Epidermal melanocyte (primary cell): Measurements from ENCODE around the gene TMEFF1.

Experiments
- DNase-seq: peaks from one replicate; pipeline ENCODE4 v3.0.0; 2011; ENCODE audit warnings: low spot score; ENCODE audit not compliant: insufficient read length

The TMEFF1 gene

DNA sequence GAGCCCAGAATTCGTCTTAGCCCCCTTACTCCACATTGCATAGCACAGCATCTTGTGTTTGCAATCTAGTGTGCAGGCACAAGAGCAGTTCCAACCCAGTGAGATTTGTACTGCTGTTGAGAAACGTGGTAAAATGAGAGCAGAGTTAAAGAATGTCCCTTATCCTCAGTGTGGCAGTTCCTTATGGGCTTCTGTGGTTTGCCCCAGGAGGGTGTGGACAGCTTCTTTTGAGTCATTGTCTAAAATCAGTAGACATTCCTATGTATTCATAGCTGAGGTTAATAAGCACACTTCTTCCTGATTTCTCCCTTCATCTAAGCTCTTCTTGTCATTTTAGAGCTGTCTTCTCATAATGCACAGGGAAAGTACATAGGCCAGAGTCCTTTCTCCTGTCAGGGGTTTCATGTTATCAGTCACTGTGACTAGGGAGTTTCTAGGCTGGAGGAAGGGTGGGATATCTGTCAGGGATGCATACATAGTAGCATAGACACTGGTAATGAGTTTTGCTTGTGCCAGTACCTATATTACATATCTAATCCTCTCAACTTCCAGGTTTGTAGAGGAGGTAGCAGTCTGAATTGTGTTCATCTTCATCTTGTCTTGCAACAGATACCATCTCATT lies 102.9 kb downstream of the TMEFF1 start:
- no peak for DNase-seq

GRCh38 chr9:100577776-100578448 lies 105.0 kb downstream of the TMEFF1 start, which contains the start of gene CAVIN4:
TSS of gene CAVIN4 (plus strand) at chr9:100578079. CDS start at chr9:100578144, 65 bp downstream.
- no peak for DNase-seq

GRCh38 chr9:100578610-100579009 lies 105.7 kb downstream of the TMEFF1 start:
- no peak for DNase-seq

DNA sequence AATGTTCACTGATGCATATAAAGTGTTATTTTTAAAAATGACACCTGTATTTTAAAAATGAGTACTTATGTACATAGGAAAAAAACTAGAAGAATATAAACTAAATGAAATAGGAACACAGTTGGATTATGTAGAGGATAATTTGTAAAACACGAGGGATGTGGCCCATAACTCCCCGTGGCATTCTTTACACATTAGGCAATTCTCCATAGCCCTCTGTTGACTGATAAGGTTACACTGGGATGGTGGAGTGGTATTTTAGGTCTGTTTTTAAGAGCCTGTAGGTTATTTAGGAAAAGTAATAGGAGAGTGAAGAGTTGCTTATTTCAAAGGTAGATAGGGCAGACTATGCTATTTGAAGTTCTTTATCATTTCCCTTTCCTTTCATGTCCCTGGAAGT lies 106.7 kb downstream of the TMEFF1 start:
- no peak for DNase-seq

GRCh38 chr9:100580257-100580656 lies 107.3 kb downstream of the TMEFF1 start:
- no peak for DNase-seq

DNA sequence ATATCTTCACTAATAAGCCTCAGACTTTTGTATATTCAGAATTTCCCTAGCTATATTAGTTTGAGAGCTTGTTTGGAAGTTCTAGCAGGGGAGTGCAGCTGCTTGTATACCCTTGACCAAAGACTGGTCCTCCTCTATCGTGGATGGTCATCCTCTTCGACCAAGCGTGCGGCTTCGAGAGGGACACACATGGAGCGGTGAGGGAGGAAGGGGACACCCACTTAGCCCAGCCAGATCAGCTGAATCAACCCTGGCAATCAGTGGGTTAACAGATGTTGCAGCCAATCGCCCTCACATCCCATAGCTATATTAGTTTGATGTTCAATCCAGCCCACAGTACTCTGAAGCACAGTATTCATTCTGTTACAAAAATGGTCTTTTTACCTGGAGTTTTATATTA lies 108.1 kb downstream of the TMEFF1 start:
- DNase-seq: no peak

DNA sequence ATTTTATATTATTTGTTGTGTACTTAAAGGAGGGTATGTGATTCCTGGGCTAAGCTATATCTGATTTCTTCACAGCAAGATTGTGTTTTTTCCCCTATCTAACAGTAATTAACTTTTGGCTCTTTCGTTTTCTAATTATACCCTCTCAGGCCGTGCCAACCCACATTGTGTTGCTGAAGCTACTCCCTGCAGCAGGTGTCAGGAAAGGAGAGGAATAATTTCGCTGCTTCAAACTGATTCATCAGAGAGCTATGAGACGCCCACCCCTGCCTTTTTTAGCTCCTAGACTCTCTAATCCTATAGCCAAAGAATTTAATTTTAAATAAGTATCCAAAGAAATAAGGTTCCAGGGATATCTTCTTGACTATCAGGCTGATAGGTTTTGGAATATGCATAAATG lies 108.7 kb downstream of the TMEFF1 start:
- DNase-seq: no peak

GRCh38 chr9:100583014-100583802 lies 110.3 kb downstream of the TMEFF1 start:
- DNase-seq: no peak

DNA sequence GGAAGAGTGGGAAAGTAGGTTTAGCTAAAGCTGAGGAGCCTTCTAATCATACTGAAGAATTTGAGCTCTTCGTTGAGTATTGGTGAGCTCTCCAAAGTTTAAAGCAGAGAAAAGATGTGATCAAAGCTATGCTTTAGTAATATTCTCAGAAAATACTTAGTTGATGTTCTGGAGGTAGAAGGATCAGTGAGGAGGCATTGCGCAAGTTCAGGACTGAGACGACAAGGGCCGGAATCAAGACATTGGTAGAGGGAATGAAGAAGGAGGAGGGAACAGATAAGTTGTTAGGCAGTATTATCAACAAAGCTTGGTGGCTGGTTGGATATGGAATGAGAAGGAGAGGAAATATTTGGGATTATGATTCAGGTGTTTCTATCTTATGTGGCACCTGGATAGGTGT lies 112.0 kb downstream of the TMEFF1 start:
- DNase-seq: no peak

GRCh38 chr9:100586093-100586492 lies 113.1 kb downstream of the TMEFF1 start:
- DNase-seq: no peak

DNA sequence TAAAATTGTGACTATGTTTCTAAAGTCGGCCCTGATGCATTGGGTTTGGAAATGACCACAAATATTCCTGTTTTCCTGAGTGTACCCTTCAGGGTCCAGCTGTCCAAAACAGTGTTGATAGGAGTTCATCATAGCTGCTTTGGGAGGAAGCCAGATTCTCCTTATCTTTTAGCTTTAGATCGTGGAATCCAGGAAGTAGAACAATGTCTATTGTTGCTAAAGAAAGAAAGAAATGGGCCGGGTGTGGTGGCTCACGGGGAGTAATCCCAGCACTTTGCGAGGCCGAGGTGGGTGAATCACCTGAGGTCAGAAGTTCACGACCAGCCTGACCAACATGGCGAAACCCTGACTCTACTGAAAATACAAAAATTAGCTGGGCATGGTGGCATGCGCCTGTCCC lies 114.4 kb downstream of the TMEFF1 start:
- no peak for DNase-seq

DNA sequence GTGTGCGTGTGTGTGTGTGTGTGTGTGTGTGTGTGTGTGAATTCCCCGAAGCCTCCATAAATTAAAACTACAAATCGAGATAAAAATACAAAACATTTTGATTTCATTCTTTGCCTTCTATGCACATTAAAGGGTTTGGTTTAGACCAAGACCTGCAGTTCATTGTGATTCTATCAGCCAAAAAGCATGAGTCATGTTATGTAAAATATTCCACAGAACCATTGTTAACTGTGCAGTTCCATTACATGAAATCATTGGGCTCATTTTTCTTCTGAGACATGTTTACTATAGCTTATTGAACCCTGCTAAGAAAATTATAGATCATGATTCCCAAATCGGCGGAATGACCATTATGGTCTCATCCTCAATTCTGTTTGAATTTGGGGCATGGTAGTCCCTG lies 116.6 kb downstream of the TMEFF1 start:
- DNase-seq: no peak

GRCh38 chr9:100590481-100590880 lies 117.5 kb downstream of the TMEFF1 start:
- DNase-seq: no peak

- no peak for DNase-seq
Observed at GRCh38 chr9:100591139-100591538, 118.2 kb downstream of the TMEFF1 start.

DNA sequence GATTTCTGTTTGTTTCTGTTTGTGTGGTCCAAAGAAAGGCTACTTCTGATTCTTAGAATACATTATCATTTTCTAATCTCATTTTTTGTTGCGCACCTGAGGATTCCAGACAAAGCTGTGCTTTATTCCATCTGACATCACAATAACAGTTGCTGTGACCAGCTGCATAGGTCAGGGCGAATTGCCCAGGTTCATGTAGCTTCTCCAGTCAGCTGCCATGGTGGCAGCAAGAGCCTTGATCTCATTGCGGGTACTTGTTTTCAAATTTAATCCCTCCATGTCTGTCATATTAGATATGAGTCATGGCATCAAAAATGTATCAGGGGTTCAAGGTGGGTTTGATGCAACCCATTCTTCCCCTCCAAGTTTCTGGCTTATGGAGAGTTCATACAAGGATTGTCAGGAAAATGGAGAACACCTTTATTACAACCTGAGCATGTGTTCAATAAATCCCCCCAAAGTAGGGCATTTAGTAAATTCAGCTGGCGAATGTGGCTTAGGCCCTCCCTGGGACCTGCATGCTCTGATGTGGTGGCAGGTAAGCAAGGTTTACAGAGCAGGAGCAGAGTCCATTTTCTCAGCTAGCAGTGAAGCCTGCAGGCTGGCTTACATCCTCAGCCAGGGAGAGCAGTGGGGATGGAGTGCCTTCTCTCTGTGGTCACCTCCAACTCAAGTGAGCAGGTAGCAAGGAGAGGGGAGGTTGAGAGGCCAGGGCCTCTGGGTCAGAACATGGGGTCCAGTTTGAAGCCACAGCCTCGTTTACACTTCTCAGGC lies 118.9 kb downstream of the TMEFF1 start:
- no peak for DNase-seq

- DNase-seq: peak; percentile 67
Observed at GRCh38 chr9:100595391-100596199, 122.6 kb downstream of the TMEFF1 start.

DNA sequence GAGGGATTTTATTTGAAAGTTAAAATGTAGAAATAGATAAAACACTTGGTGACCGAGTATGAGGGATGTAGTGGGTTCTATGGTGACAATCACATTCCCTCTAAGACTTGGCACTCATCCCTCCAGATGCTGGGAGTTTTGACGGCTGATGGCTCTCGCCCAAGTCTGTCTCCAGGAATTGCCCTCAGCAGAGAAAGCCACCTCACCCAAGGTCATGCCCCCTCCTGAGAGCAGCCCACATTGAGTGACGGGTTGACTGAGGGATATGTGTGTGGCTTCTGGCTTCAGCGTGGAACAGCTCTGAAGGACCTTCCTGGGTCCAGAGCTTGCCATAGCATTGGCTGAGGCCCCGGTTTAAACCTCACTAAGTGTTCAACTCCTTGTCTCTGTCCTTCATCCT lies 124.3 kb downstream of the TMEFF1 start:
- DNase-seq: no peak

- peak; percentile 64 for DNase-seq
Observed at GRCh38 chr9:100598641-100599145, 125.7 kb downstream of the TMEFF1 start.

GRCh38 chr9:100600521-100601079 lies 127.7 kb downstream of the TMEFF1 start:
- DNase-seq: no peak

DNA sequence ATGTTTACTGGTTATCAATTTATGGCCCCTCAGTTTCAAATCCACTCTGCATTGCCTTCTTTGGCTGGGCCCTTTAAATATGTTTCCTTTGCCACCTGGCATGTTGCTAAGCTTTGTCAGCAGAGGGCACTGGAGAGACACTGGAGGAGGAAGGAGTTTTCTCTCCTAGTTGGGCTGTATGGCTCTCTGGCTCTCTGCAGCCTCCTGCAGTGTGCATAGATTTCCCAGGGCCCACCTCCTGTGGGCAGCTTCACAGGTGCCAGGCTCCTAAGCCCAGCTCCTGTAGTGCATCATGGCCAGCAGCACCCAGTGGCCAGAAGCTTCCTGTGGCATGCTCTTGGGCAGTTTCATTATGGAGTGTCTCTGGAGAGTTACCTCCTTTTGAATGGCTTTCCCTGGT lies 128.3 kb downstream of the TMEFF1 start:
- peak; percentile 34 for DNase-seq
